Coronary artery (tissue), 2 donors: ENCODE measurements around the gene PJVK.

ENCODE experiments used
- DNase-seq: peaks from one replicate; pipeline ENCODE4 v3.0.0-alpha.2; 2017; ENCODE audit warnings: low spot score
- H3K27ac ChIP-seq, 2 donors: fragments of 200-600 bp; sonication (generic); one replicate each; pipeline ENCODE4 v1.5.1; 2016 to 2019
- H3K4me3 ChIP-seq: fragments of 200-600 bp; sonication (generic); 2 replicates; pipeline ENCODE4 v1.5.1; 2016; ENCODE audit warnings: mild to moderate bottlenecking, moderate library complexity
- CTCF ChIP-seq: fragments of 200-600 bp; sonication (generic); IDR thresholded peaks from one replicate; pipeline ENCODE4 v1.5.1; 2019; ENCODE audit warnings: antibody characterized with exemption

Gene PJVK

GRCh38 chr2:178436662-178437061 lies 14.5 kb upstream of the PJVK start:
- no peak for TF ChIP-seq CTCF
- Histone ChIP-seq H3K27ac (no peak overlapping the region), H3K4me3 (no peak overlapping the region)
- DNase-seq = no peak

GRCh38 chr2:178441426-178441825 lies 9.8 kb upstream of the PJVK start:
- H3K4me3 ChIP-seq = no peak overlapping the region
- DNase-seq = no peak
- TF ChIP-seq CTCF = no peak
- no peak overlapping the region for H3K27ac ChIP-seq

GRCh38 chr2:178448968-178449661 lies 2.1 kb upstream of the PJVK start:
- Histone ChIP-seq H3K4me3 (peak overlapping the region; percentile 98), H3K27ac (no peak overlapping the region)
- no peak for DNase-seq
- TF ChIP-seq CTCF = no peak

GRCh38 chr2:178449700-178450523 lies 1.3 kb upstream of the PJVK start:
- Histone ChIP-seq H3K27ac (peak overlapping the region; percentile 97 to 100), H3K4me3 (peak overlapping the region; percentile 98)
- TF ChIP-seq CTCF = no peak
- no peak for DNase-seq

GRCh38 chr2:178450524-178450773 lies 729 bp upstream of the PJVK start:
- no peak for DNase-seq
- Histone ChIP-seq H3K4me3 (peak overlapping the region; percentile 98), H3K27ac (peak overlapping the region; percentile 97 to 100)
- no peak for TF ChIP-seq CTCF

GRCh38 chr2:178452334-178452733 lies 1.2 kb downstream of the PJVK start:
- no peak overlapping the region for H3K27ac ChIP-seq
- no peak for DNase-seq
- TF ChIP-seq CTCF = no peak
- H3K4me3 ChIP-seq = no peak overlapping the region

GRCh38 chr2:178452870-178453269 lies 1.7 kb downstream of the PJVK start:
- no peak for DNase-seq
- H3K27ac ChIP-seq = no peak overlapping the region
- H3K4me3 ChIP-seq = no peak overlapping the region
- no peak for TF ChIP-seq CTCF
